GM12801 (cell line): ENCODE results near the gene VDR.

Experiments
- CTCF ChIP-seq: IDR thresholded peaks from one replicate; pipeline ENCODE4 v1.5.1; 2011; ENCODE audit warnings: control low read depth; ENCODE audit not compliant: insufficient read length; ENCODE audit errors: extremely low read depth

Gene VDR

GRCh38 chr12:47816403-47817271 is 88.2 kb downstream of the VDR start:
- TF ChIP-seq CTCF = no peak

DNA sequence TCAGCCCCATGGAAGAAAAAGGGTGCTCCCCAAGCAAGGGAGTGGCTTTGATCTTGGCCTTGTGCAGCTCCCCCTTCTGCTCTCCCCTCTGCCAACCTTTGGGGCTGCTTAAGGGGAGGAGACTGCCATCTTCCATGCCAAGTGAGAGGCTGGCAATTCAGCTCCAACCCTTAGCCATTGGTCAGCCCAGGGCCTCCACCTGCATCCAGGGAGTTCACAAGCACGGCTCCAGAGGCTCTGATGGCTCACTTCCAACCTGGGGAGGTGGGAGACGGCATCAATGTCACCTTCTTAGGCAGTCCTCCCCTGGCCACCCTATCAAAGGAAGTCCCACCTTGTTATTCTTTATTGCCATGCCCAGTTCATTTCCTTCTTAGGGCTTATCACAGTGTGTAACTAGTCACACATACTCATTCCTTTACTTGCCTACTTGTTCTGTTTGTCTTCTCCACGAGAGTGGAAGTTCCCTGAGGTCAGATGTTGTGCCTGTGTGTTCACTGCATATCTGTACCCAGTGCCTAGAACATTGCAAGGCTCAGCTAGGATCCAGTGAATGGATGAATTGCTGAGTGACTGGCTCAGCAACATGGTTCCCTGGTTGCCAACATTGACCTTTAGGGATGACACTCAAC is 90.1 kb downstream of the VDR start:
- no peak for TF ChIP-seq CTCF

DNA sequence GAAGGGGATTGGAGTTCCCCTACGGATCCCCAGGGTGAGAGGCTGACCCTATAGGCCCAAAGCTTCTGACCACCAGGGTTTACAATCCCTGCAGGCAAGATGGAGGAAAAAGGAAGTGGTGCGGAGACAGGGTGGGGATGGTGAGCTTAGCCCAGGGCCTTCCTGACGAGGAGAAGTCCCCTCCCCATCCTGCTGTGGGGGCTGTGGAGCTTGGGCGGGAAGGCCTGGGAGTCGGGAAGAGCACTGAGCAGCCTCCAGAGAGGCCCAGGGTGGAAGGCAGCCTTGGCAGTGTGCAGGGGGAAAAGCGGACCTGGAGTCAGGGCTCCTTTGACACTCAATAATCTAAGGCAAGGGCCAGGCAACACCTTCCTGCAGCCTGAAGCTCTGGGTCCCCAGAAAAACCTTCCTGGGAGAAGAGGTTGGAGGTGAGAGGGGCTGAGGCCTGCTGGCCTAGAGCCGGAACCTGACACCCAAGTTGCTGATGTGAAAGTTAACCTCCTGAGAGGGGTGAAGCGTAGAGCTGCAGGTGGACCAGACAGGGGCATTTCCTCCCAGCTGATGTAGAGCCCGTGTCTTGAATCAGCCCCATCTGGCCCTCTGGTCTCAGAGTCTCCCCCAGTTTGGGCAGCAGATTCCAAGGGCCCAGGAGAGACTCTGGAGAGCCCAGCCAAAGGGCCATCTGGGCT is 91.1 kb downstream of the VDR start:
- TF ChIP-seq CTCF = no peak

DNA sequence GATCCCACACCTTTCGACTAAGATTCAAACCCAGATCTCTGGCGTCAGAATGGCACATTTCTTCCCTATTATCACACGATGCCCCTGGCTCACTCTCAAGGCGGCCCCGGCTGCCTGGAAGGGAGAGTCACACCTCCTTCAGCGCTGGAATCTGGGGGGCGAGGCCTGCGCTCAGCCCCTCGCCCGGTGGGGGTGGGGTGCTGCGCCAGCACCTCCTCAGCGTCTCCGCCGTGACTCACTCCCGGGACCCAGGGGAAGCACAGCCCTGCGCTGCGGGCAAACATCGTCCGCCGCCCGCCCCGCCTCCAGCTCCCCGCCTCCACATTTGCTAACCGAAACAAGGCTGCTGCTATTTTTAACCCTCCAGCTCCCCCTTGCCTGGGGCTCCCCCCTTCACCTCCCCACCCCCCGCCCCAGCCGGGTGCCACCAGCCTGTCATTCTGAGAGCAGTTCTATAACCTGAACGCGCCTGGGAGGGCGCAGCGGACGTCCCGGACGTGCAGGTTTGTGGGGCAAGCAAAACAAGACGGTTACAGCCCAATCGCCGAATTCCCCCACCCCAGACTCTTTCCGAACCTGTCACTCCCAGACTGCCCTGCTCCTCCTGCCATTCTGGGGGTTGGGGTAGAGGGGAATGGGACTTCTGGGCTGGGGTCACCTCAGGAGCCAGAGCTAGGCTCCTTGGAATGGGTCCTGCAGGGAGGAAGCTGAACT is 91.8 kb downstream of the VDR start:
- TF ChIP-seq CTCF = no peak

- no peak for TF ChIP-seq CTCF
Observed at GRCh38 chr12:47811581-47812484, 93.0 kb downstream of the VDR start.

DNA sequence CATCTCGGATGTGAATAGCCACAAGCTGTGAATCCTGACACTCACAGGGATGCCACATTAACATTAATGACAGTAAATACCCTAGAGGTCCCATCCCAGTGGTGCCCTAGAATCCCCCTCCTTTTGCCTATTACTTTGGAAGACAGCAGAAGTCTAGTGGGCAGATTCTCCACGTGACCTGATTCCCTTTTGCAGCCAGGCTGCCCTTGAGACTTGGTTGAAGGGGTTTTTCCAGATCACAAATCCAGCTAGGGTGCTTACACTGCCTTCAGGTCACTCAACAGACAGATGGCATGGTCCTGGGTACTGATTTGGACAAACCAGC is 93.8 kb downstream of the VDR start:
- no peak for TF ChIP-seq CTCF
